A549 (cell line): ENCODE data around the gene RGN.

Experiments used
- CTCF ChIP-seq: fragments of >200 bp; sonication (Bioruptor Twin); formaldehyde crosslinking; IDR thresholded peaks from 3 replicates; pipeline ENCODE4 v1.5.1; 2016
- MAFK ChIP-seq: fragments of 450-650 bp; IDR thresholded peaks from 2 replicates; pipeline ENCODE4 v1.6.1; 2014; ENCODE audit not compliant: partially characterized antibody
- POLR2A ChIP-seq: IDR thresholded peaks from 2 replicates; pipeline ENCODE4 v1.6.1; 2012; ENCODE audit warnings: mild to moderate bottlenecking, low read length
- RAD21 ChIP-seq, 2 experiments: fragments of >200 bp in 1 of 2; sonication (Bioruptor Twin) in 1 of 2; formaldehyde crosslinking in 1 of 2; IDR thresholded peaks in 1 of 2; conservative IDR thresholded peaks in 1 of 2; 2 replicates in 1 of 2; 3 replicates in 1 of 2; pipeline ENCODE4 v1.6.1; 2012 to 2018; ENCODE audit warnings: inconsistent platforms in 1 of 2
- SMC3 ChIP-seq: fragments of >200 bp; sonication (Bioruptor Twin); formaldehyde crosslinking; IDR thresholded peaks from 3 replicates; pipeline ENCODE4 v1.6.1; 2018; ENCODE audit warnings: inconsistent platforms
- USF2 ChIP-seq: fragments of 450-650 bp; IDR thresholded peaks from 2 replicates; pipeline ENCODE4 v1.6.1; 2014; ENCODE audit warnings: antibody characterized with exemption

DNA sequence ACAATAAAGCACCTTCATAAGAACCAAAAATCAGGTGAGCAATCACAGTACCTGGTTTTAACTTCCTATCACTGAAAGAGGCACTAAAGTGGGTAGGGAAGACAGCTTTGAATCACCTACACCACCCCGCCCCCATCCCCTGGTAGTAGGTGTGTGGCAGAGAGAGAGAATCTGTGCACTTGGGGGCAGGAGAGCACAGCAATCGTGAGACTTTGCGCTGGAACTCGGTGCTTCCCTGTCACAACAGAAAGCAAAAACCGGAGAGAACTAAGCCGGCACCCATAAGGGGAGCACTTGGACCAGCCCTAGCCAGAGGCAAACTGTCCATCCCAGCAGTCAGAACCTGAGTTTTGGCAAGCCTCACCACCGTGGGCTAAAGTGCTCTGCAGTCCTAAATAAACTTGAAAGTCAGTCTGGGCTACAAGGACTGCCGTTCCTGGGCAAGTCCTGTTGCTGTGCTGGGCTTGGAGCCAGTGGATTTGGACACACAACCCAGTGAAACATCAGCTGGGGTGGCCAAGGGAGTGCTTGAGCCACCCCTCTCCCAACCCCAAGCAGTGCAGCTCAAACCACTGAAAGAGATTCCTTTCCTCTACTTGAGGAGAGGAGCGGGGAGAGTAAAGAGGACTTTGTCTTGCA lies 34.2 kb downstream of the RGN start:
- TF ChIP-seq RAD21 (conservative IDR thresholded peaks at IDR 0.05 in 1 of 2, IDR thresholded peaks at IDR 0.05 in 1 of 2) (no peak), USF2 (no peak), CTCF (no peak), MAFK (no peak), POLR2A (no peak), SMC3 (no peak)
